Lung (tissue), 12 donors: ENCODE results near the gene AOX1. TPM values are rescaled to one million over a fixed set of nuclear protein-coding genes. Genes with fewer than 3 reads are reported as not detected.

Experiments
- ATAC-seq: fragments of 200-7000 bp; cut with Tn5 transposase; one replicate; pipeline ENCODE4 v1.9.1; 2020; ENCODE audit warnings: moderate number of reproducible peaks; ENCODE audit not compliant: insufficient read depth, low FRiP score
- DNase-seq, 3 donors: peaks; one replicate each; pipeline ENCODE4 v3.0.0-alpha.2; 2013 to 2017
- H3K27ac ChIP-seq, 2 donors: one replicate each; pipeline ENCODE4 v1.5.1; 2013; ENCODE audit warnings: mild to moderate bottlenecking in 2 of 2, moderate library complexity in 2 of 2, control low read depth in 1 of 2, inconsistent platforms in 1 of 2, low read depth in 1 of 2, low read length in 1 of 2
- H3K27me3 ChIP-seq, 3 donors: one replicate each; pipeline ENCODE4 v1.5.1; 2013; ENCODE audit warnings: low read length in 2 of 3; ENCODE audit not compliant: control insufficient read depth in 3 of 3, insufficient read depth in 3 of 3
- H3K36me3 ChIP-seq, 4 donors: one replicate each; pipeline ENCODE4 v1.5.1; 2013; ENCODE audit warnings: low read length in 4 of 4, mild to moderate bottlenecking in 1 of 4, moderate library complexity in 1 of 4; ENCODE audit not compliant: control insufficient read depth in 4 of 4, insufficient read depth in 4 of 4
- H3K4me1 ChIP-seq, 5 donors: one replicate each; pipeline ENCODE4 v1.5.1; 2013; ENCODE audit warnings: low read length in 5 of 5, mild to moderate bottlenecking in 2 of 5, moderate library complexity in 1 of 5; ENCODE audit not compliant: control insufficient read depth in 5 of 5, insufficient read depth in 5 of 5
- H3K4me3 ChIP-seq: one replicate; pipeline ENCODE4 v1.5.1; 2013; ENCODE audit warnings: mild to moderate bottlenecking, control low read depth, moderate library complexity
- H3K9ac ChIP-seq, 2 donors: one replicate each; pipeline ENCODE4 v1.5.1; 2013; ENCODE audit warnings: low read length in 2 of 2, control low read depth in 1 of 2; ENCODE audit not compliant: insufficient read depth in 1 of 2
- H3K9me3 ChIP-seq, 4 donors: one replicate each; pipeline ENCODE4 v1.5.1; 2013; ENCODE audit warnings: low read length in 3 of 4, mild to moderate bottlenecking in 1 of 4, moderate library complexity in 1 of 4; ENCODE audit not compliant: control insufficient read depth in 4 of 4, insufficient read depth in 3 of 4
- WGBS, 2 donors: extraction: QIAGEN DNeasy Blood & Tissue Kit; methylation state at CpG; one replicate each; pipeline ENCODE4 v1.1.7; 2013; 5-methylcytosine and 5-hydroxymethylcytosine counted together
- polyA plus RNA-seq, 2 donors: library from polyadenylated mRNA; stranded (reverse); fragments of 200-250 nt; gene quantifications; one replicate each; pipeline ENCODE4 v1.2.1, GENCODE V29; 2013
- total RNA-seq, 2 donors: library from RNA; depleted of rRNA in 1 of 2; stranded (reverse); fragments of >200 nt in 1 of 2; gene quantifications; one replicate each; pipeline ENCODE4 v1.2.1, GENCODE V29; 2014 to 2021
- TF ChIP-seq, protein P1 (sequence below): IDR thresholded peaks from 2 replicates; pipeline ENCODE4 v1.5.1; 2012; ENCODE audit warnings: mild to moderate bottlenecking; ENCODE audit errors: control extremely low read depth, extremely low read depth
- donor health status: control.
- donor health status: control.
- donor health status: Bipolar disorder and iron deficiency.
- donor health status: healthy.
- donor health status: DM: yes; HTN: yes; CAD: no.

AOX1 gene
- total and polyA plus RNA-seq, 4 donors = 8.0 to 48.5 (median 10.6) TPM

- TF ChIP-seq, protein P1, sequence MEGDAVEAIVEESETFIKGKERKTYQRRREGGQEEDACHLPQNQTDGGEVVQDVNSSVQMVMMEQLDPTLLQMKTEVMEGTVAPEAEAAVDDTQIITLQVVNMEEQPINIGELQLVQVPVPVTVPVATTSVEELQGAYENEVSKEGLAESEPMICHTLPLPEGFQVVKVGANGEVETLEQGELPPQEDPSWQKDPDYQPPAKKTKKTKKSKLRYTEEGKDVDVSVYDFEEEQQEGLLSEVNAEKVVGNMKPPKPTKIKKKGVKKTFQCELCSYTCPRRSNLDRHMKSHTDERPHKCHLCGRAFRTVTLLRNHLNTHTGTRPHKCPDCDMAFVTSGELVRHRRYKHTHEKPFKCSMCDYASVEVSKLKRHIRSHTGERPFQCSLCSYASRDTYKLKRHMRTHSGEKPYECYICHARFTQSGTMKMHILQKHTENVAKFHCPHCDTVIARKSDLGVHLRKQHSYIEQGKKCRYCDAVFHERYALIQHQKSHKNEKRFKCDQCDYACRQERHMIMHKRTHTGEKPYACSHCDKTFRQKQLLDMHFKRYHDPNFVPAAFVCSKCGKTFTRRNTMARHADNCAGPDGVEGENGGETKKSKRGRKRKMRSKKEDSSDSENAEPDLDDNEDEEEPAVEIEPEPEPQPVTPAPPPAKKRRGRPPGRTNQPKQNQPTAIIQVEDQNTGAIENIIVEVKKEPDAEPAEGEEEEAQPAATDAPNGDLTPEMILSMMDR = no peak
- H3K27me3 ChIP-seq = no peaks in the 10 kb centered on the region
- no peak overlapping the region for H3K4me3 ChIP-seq
- no peaks in the 10 kb centered on the region for H3K9me3 ChIP-seq
- WGBS, 2 donors = 45 to 53% methylated on average over 2 of the region's 2 CpGs
- DNase-seq = peak in 1 of 3 donors; percentile 29
- ATAC-seq = no peak
- peaks cover 0 to 52% (median 10%) of the 10 kb centered on the region in 5 donors for H3K4me1 ChIP-seq
- no peak overlapping the region for H3K9ac ChIP-seq
- no peak overlapping the region for H3K27ac ChIP-seq
- peaks cover 0 to 3% (median 0%) of the 10 kb centered on the region in 4 donors for H3K36me3 ChIP-seq
Observed at GRCh38 chr2:200619279-200619678, 33.5 kb downstream of the AOX1 start.

- peaks cover 0 to 65% (median 10%) of the 10 kb centered on the region in 5 donors for H3K4me1 ChIP-seq
- no peak for DNase-seq
- H3K36me3 ChIP-seq = peaks cover 0 to 3% (median 0%) of the 10 kb centered on the region in 4 donors
- H3K9ac ChIP-seq = no peak overlapping the region
- 78 to 88% methylated on average over 7 of the region's 7 CpGs for WGBS, 2 donors
- H3K4me3 ChIP-seq = no peak overlapping the region
- no peak for ATAC-seq
- no peaks in the 10 kb centered on the region for H3K9me3 ChIP-seq
- H3K27me3 ChIP-seq = no peaks in the 10 kb centered on the region
- TF ChIP-seq, protein P1 = no peak
- H3K27ac ChIP-seq = no peak overlapping the region
Observed at GRCh38 chr2:200620606-200621390, 35.0 kb downstream of the AOX1 start.

DNA sequence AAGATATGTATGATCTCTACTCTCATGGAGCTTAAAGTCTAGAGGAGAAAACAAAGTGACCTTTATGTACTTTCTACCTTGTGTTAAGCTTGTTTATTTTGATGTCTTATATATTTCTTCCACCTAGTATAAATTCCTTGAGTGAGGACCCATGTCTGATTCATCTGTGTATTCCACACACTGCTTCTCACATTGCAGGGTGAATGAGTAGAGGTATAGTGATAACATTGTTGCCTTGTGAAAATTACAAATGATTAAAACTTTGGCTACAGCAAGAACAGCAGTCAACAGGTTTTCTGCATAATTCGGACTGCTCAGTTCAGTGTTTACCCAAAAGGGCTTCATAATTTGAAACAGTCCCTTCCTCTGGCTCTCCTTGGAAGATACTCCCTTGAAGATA is 36.3 kb downstream of the AOX1 start:
- Histone ChIP-seq H3K9ac (no peak overlapping the region), H3K9me3 (no peaks in the 10 kb centered on the region), H3K4me1 (peaks cover 0 to 60% (median 10%) of the 10 kb centered on the region in 5 donors), H3K4me3 (no peak overlapping the region), H3K36me3 (peaks cover 0 to 3% (median 0%) of the 10 kb centered on the region in 4 donors), H3K27ac (no peak overlapping the region), H3K27me3 (no peaks in the 10 kb centered on the region)
- WGBS, 2 donors = 82 to 93% methylated on average over 1 of the region's 1 CpG
- ATAC-seq = no peak
- TF ChIP-seq, protein P1 = no peak
- DNase-seq = no peak
